PC-3 (cell line): ENCODE results near the gene HOXC10.

ENCODE experiments used
- EZH2phosphoT487 ChIP-seq: fragments of 300-600 bp; sonication (generic); IDR thresholded peaks from 2 replicates; pipeline ENCODE4 v1.6.1; 2018; ENCODE audit warnings: mild to moderate bottlenecking, antibody characterized with exemption, low read length, borderline replicate concordance
- TF ChIP-seq, protein P1 (sequence below): fragments of 300-600 bp; sonication (generic); conservative IDR thresholded peaks from 2 replicates; pipeline ENCODE4 v1.5.1; 2017; ENCODE audit warnings: antibody characterized with exemption, low read depth, mild to moderate bottlenecking, low read length

DNA sequence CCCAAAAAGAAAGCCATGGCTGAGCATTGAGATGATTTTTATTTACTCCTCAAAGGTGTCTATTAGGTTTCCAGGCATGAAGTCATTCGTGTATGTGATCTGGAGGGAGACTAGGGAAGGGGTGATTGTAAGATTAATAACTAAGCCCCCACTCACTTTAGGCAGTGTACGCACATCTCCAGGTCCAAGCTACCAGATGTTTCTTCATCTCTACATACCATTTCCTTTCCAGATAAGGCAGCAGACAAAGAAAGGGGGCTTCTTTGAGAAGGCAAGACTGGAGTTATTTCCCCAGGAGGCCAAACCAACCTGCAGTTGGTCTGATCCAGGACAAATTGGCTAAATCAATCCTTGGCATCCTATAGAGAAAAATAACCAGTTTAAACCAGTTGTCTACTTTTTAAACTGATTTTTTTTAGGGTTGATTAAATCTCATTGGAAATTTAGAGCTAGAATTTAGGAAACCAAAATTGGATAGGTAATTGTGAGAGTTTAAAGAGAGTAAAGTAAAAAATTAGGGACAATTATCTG is 42.4 kb upstream of the HOXC10 start:
- TF ChIP-seq, protein P1, sequence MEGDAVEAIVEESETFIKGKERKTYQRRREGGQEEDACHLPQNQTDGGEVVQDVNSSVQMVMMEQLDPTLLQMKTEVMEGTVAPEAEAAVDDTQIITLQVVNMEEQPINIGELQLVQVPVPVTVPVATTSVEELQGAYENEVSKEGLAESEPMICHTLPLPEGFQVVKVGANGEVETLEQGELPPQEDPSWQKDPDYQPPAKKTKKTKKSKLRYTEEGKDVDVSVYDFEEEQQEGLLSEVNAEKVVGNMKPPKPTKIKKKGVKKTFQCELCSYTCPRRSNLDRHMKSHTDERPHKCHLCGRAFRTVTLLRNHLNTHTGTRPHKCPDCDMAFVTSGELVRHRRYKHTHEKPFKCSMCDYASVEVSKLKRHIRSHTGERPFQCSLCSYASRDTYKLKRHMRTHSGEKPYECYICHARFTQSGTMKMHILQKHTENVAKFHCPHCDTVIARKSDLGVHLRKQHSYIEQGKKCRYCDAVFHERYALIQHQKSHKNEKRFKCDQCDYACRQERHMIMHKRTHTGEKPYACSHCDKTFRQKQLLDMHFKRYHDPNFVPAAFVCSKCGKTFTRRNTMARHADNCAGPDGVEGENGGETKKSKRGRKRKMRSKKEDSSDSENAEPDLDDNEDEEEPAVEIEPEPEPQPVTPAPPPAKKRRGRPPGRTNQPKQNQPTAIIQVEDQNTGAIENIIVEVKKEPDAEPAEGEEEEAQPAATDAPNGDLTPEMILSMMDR, result no peak
- no peak for TF ChIP-seq EZH2phosphoT487
